ENCODE data around the gene DUSP28. TPM values are rescaled to one million over a fixed set of nuclear protein-coding genes. Genes with fewer than 3 reads are reported as not detected.

Gene DUSP28
- polyA plus RNA-seq, 1 experiment = 6.1 TPM

- no peak for DNase-seq (ENCODE audit: low read depth, low spot score)
- H3K27ac ChIP-seq (ENCODE audit: low read depth, low read length) = no peak overlapping the region
- ChIA-PET CTCF (no interaction called here), POLR2A (interaction anchor here (2.0 kb wide), 1 partner anchor 9 kb away, joined by 5 read pairs; the partner anchor contains the start of gene CAPN10)
- no peak overlapping the region for H3K4me3 ChIP-seq (ENCODE audit: low read depth, low read length)
- no peaks in the 10 kb centered on the region; the same call in 1 of the 2 replicates for H3K9me3 ChIP-seq (ENCODE audit: control insufficient read depth, insufficient read depth, low read length)
- no peaks in the 10 kb centered on the region for H3K27me3 ChIP-seq (ENCODE audit: control insufficient read depth, insufficient read depth, low read length)
- no peak for TF ChIP-seq CTCF (IDR thresholded peaks at IDR 0.05; ENCODE audit: low read depth, low read length)
These were observed 16.5 kb downstream of the DUSP28 start for GRCh38 chr2:240576436-240577205.

DNA sequence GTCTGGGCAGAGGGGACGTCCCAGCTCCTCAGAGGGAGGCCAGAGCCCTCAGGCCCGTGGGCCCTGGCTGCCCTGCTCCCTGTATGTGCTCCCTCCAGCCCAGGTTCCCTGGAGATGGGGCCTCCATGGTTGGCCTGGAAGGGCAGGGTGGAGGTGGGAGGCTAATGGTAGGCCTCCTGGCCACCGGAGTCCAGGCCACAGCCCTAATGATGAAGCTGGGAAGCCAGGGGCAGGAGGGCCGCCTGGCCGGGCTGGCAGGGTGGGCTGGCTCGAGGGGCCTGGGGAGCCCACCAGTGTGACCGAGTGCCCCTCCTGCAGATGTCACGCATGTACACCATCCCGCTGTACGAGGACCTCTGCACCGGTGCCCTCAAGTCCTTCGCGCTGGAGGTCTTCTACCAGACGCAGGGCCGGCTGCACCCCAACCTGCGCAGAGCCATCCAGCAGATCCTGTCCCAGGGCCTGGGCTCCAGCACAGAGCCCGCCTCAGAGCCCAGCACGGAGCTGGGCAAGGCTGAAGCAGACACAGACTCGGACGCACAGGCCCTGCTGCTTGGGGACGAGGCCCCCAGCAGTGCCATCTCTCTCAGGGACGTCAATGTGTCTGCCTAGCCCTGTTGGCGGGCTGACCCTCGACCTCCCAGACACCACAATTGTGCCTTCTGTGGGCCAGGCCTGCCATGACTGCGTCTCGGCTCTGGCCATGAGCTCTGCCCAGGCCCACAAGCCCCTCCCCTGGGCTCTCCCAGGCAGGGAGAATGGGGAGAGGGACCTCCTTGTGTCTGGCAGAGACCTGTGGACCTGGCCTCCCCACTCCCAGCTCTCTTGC, 17.3 kb downstream of the DUSP28 start:
- H3K9me3 ChIP-seq (ENCODE audit: control insufficient read depth, insufficient read depth, low read length) = no peaks in the 10 kb centered on the region; the same call in 1 of the 2 replicates
- no peak for TF ChIP-seq CTCF (IDR thresholded peaks at IDR 0.05; ENCODE audit: low read depth, low read length)
- CTCF ChIA-PET = interaction anchor here (0.6 to 1.4 kb wide), 2 partner anchors 8 to 11 kb away, joined by 3 to 4 read pairs; no protein-coding TSS in a partner anchor
- no peak for DNase-seq (ENCODE audit: low read depth, low spot score)
- no peaks in the 10 kb centered on the region for H3K27me3 ChIP-seq (ENCODE audit: control insufficient read depth, insufficient read depth, low read length)
- H3K27ac ChIP-seq (ENCODE audit: low read depth, low read length) = no peak overlapping the region
- POLR2A ChIA-PET = interaction anchor here (2.0 kb wide), 1 partner anchor 9 kb away, joined by 5 read pairs; the partner anchor contains the start of gene CAPN10
- H3K4me3 ChIP-seq (ENCODE audit: low read depth, low read length) = no peak overlapping the region

GRCh38 chr2:240578110-240578450, 17.9 kb downstream of the DUSP28 start:
- POLR2A ChIA-PET = no interaction called here
- Histone ChIP-seq H3K9me3 (ENCODE audit: control insufficient read depth, insufficient read depth, low read length) (no peaks in the 10 kb centered on the region; the same call in 1 of the 2 replicates), H3K27ac (ENCODE audit: low read depth, low read length) (no peak overlapping the region), H3K4me3 (ENCODE audit: low read depth, low read length) (no peak overlapping the region), H3K27me3 (ENCODE audit: control insufficient read depth, insufficient read depth, low read length) (no peaks in the 10 kb centered on the region)
- no peak for DNase-seq (ENCODE audit: low read depth, low spot score)
- CTCF ChIA-PET = interaction anchor here (0.6 to 1.4 kb wide), 2 partner anchors 9 to 11 kb away, joined by 3 to 4 read pairs; no protein-coding TSS in a partner anchor
- no peak for TF ChIP-seq CTCF (IDR thresholded peaks at IDR 0.05; ENCODE audit: low read depth, low read length)

GRCh38 chr2:240578488-240578887, 18.3 kb downstream of the DUSP28 start:
- Histone ChIP-seq H3K9me3 (ENCODE audit: control insufficient read depth, insufficient read depth, low read length) (no peaks in the 10 kb centered on the region; the same call in 1 of the 2 replicates), H3K27ac (ENCODE audit: low read depth, low read length) (no peak overlapping the region), H3K4me3 (ENCODE audit: low read depth, low read length) (no peak overlapping the region), H3K27me3 (ENCODE audit: control insufficient read depth, insufficient read depth, low read length) (no peaks in the 10 kb centered on the region)
- TF ChIP-seq CTCF (IDR thresholded peaks at IDR 0.05; ENCODE audit: low read depth, low read length) = no peak
- ChIA-PET POLR2A (no interaction called here), CTCF (interaction anchor here (0.6 to 1.4 kb wide), 2 partner anchors 9 to 12 kb away, joined by 3 to 4 read pairs; no protein-coding TSS in a partner anchor)
- no peak for DNase-seq (ENCODE audit: low read depth, low spot score)
